Heart right ventricle (tissue), 16 donors: ENCODE data around the gene PCDHGA8. TPM values are rescaled to one million over a fixed set of nuclear protein-coding genes. Genes with fewer than 3 reads are reported as not detected.

Experiments used
- ATAC-seq, 8 donors: fragments of 200-7000 bp; cut with Tn5 transposase; one replicate each; pipeline ENCODE4 v1.9.1; 2020; ENCODE audit warnings: mild to moderate bottlenecking in 8 of 8, moderate library complexity in 8 of 8, moderate number of reproducible peaks in 1 of 8
- DNase-seq, 2 donors: peaks; one replicate each; pipeline ENCODE4 v3.0.0-alpha.2; 2020
- H3K27ac ChIP-seq, 10 donors: fragments of 200-600 bp; sonication (generic) in 2 of 10; one replicate each; pipeline versions ENCODE4 v1.5.0 to v1.8.0; 2020 to 2022; ENCODE audit warnings: mild to moderate bottlenecking in 3 of 10
- H3K27me3 ChIP-seq, 7 donors: fragments of 200-600 bp; one replicate each; pipeline ENCODE4 v1.8.0; 2021 to 2022; ENCODE audit warnings: mild to moderate bottlenecking in 2 of 7
- H3K36me3 ChIP-seq, 9 donors: fragments of 200-600 bp; sonication (generic) in 1 of 9; one replicate each; pipeline versions ENCODE4 v1.5.0 to v1.8.0; 2020 to 2022; ENCODE audit warnings: mild to moderate bottlenecking in 2 of 9
- H3K4me1 ChIP-seq, 9 donors: fragments of 200-600 bp; sonication (generic) in 1 of 9; one replicate each; pipeline versions ENCODE4 v1.5.0 to v1.8.0; 2020 to 2022; ENCODE audit warnings: mild to moderate bottlenecking in 4 of 9
- H3K4me3 ChIP-seq, 10 donors: fragments of 200-600 bp; sonication (generic) in 2 of 10; one replicate each; pipeline versions ENCODE4 v1.5.0 to v1.8.0; 2020 to 2022; ENCODE audit warnings: mild to moderate bottlenecking in 7 of 10, moderate library complexity in 2 of 10
- H3K9me3 ChIP-seq, 11 donors: fragments of 200-600 bp in 10 of 11; sonication (generic) in 2 of 11; one replicate each; pipeline versions ENCODE4 v1.5.0 to v1.8.0; 2013 to 2022; ENCODE audit warnings: mild to moderate bottlenecking in 2 of 11, control low read depth in 1 of 11, moderate library complexity in 1 of 11
- CTCF ChIP-seq, 9 donors: fragments of 200-600 bp; sonication (generic) in 2 of 9; IDR thresholded peaks; one replicate each; pipeline versions ENCODE4 v1.5.0 to v1.8.0; 2021 to 2022; ENCODE audit warnings: antibody characterized with exemption in 9 of 9, mild to moderate bottlenecking in 5 of 9, moderate library complexity in 1 of 9
- WGBS, 2 donors: extraction: QIAGEN DNeasy Blood & Tissue Kit; methylation state at CpG; one replicate each; pipeline ENCODE4 v1.1.7; 2013; ENCODE audit warnings: inconsistent platforms in 1 of 2; 5-methylcytosine and 5-hydroxymethylcytosine counted together
- intact Hi-C, 10 donors: fragments of 100-400 bp; cut with DNase I; formaldehyde crosslinking; loops; one replicate each; pipeline versions ENCODE4 v1.11.1 to v1.14.2; 2022
- polyA plus RNA-seq, 2 donors: library from polyadenylated mRNA; stranded (reverse); fragments of 200-250 nt; gene quantifications; one replicate each; pipeline ENCODE4 v1.2.3, GENCODE V29; 2013
- total RNA-seq, 10 donors: library from RNA; stranded (reverse); fragmentation: NEBNext Ultra II Directional in 3 of 10; extraction: Animal tissue kit (Norgen Biotek cat#: 25700) in 3 of 10; gene quantifications; one replicate each; pipeline versions ENCODE4 v1.2.1 to v1.2.4, GENCODE V29; 2021 to 2023
- donor health status: Arrhythmogenic right ventricular cardiomyopathy.
- donor health status: ischemic (EF 13 %, LVEDD 7.1; RV severe dilation, severe dysfunction).
- donor health status: healthy with polysubstance abuse.
- donor health status: DM: no; HTN: yes; CAD: no.
- donor health status: DM: no; HTN: no; CAD: no.
- donor health status: ischemic (EF 25% LVEDD 6.9; RV normal size, moderate dysfunction).
- donor health status: ischemic (EF 25% LVEDD 5.7; RV mildly dilated, moderate dysfunction).
- donor health status: healthy.
- donor health status: DM: yes; HTN: yes; CAD: no.
- donor health status: Ischemic cardiomyopathy.
- donor health status: ischemic (EF 35%, LVEDD 5.7; RV mildly dilated, moderate dysfunction).
- donor health status: nonischemic (EF 11% LVEDD 7.7; RV severe dilation, severe dysfunction).
- donor health status: DM: yes; HTN: yes; CAD: no.
- donor health status: PGD.
- donor health status: ischemic (EF 29% LVEDD 5.4; RV normal size, mild dysfunction).
- donor health status: nonischemic (EF 23%, LVEDD 6.1; RV moderate dilation, normal function).

PCDHGA8 gene
- total and polyA plus RNA-seq, 12 donors: 0.28 to 11.2 (median 8.5) TPM

GRCh38 chr5:141356950-141357349 lies 35.5 kb upstream of the PCDHGA8 start:
- peaks cover 0 to 100% (median 55%) of the 10 kb centered on the region in 11 donors for H3K9me3 ChIP-seq
- no peak for TF ChIP-seq CTCF (IDR thresholded peaks at IDR 0.05)
- intact Hi-C loops: loop anchor here in 1 of 10 donors (10.0 kb wide), 1 partner anchor 48 kb away; the partner anchor contains the start of genes PCDHGA9 and PCDHGB6
- ATAC-seq (peak in 4 of 8 donors; percentile 22 to 50 (median 41)), DNase-seq (no peak)
- H3K4me1 ChIP-seq: peaks cover 0 to 42% (median 4%) of the 10 kb centered on the region in 9 donors
- peaks cover 0 to 48% (median 0%) of the 10 kb centered on the region in 7 donors for H3K27me3 ChIP-seq
- no peak overlapping the region for H3K4me3 ChIP-seq
- no peak overlapping the region for H3K27ac ChIP-seq
- H3K36me3 ChIP-seq: peaks cover 0 to 24% (median 0%) of the 10 kb centered on the region in 9 donors
- WGBS, 2 donors: 37 to 45% methylated on average over 19 of the region's 19 CpGs

GRCh38 chr5:141359790-141360426 lies 32.5 kb upstream of the PCDHGA8 start, which contains the start of gene PCDHGB2:
PCDHGB2 (plus strand) TSS chr5:141359994; CDS start chr5:141360136, 142 bp downstream.
- Histone ChIP-seq H3K4me3 (peak within 1 kb of the TSS in 9 of 10 donors; percentile 12 to 46 (median 41)), H3K9me3 (peaks cover 0 to 100% (median 53%) of the 10 kb centered on the region in 11 donors), H3K27me3 (peaks cover 0 to 69% (median 0%) of the 10 kb centered on the region in 7 donors), H3K36me3 (peaks cover 0 to 41% (median 0%) of the 10 kb centered on the region in 9 donors), H3K27ac (peak within 1 kb of the TSS in 8 of 10 donors; percentile 9 to 73 (median 40)), H3K4me1 (peaks cover 0 to 33% (median 4%) of the 10 kb centered on the region in 9 donors)
- DNase-seq (no peak), ATAC-seq (peak in 6 of 8 donors; percentile 37 to 65 (median 60))
- WGBS, 2 donors: 12 to 20% methylated on average over 24 of the region's 24 CpGs
- TF ChIP-seq CTCF (IDR thresholded peaks at IDR 0.05): peak in 8 of 9 donors; percentile 12 to 62 (median 48)
- intact Hi-C loops: loop anchor here in 1 of 10 donors (10.0 kb wide), 1 partner anchor 45 kb away; the partner anchor contains the start of genes PCDHGA9 and PCDHGB6

GRCh38 chr5:141360685-141361084 lies 31.7 kb upstream of the PCDHGA8 start:
- intact Hi-C loops: no loop called here
- Histone ChIP-seq H3K36me3 (peaks cover 0 to 43% (median 0%) of the 10 kb centered on the region in 9 donors), H3K27me3 (peaks cover 0 to 69% (median 0%) of the 10 kb centered on the region in 7 donors), H3K4me1 (peaks cover 0 to 30% (median 3%) of the 10 kb centered on the region in 9 donors), H3K4me3 (peak overlapping the region in 6 of 10 donors; percentile 24 to 46 (median 42)), H3K9me3 (peaks cover 0 to 100% (median 46%) of the 10 kb centered on the region in 11 donors), H3K27ac (peak overlapping the region in 1 of 10 donors; percentile 48)
- 31 to 48% methylated on average over 15 of the region's 15 CpGs for WGBS, 2 donors
- ATAC-seq (no peak), DNase-seq (no peak)
- no peak for TF ChIP-seq CTCF (IDR thresholded peaks at IDR 0.05)

GRCh38 chr5:141362719-141363118 lies 29.7 kb upstream of the PCDHGA8 start:
- ATAC-seq (no peak), DNase-seq (no peak)
- H3K36me3 ChIP-seq: peaks cover 0 to 32% (median 0%) of the 10 kb centered on the region in 9 donors
- H3K27me3 ChIP-seq: peaks cover 0 to 77% (median 0%) of the 10 kb centered on the region in 7 donors
- no peak overlapping the region for H3K27ac ChIP-seq
- H3K4me1 ChIP-seq: peaks cover 0 to 24% (median 3%) of the 10 kb centered on the region in 9 donors
- H3K4me3 ChIP-seq: no peak overlapping the region
- H3K9me3 ChIP-seq: peaks cover 0 to 100% (median 43%) of the 10 kb centered on the region in 11 donors
- intact Hi-C loops: no loop called here
- TF ChIP-seq CTCF (IDR thresholded peaks at IDR 0.05): no peak
